AG10803 (cell line): ENCODE results near the gene HIRA.

Source experiments
- DNase-seq: peaks from one replicate; pipeline ENCODE4 v3.0.0; 2010; ENCODE audit warnings: low read depth
- H3K4me3 ChIP-seq: 2 replicates; pipeline ENCODE4 v1.5.1; 2011; ENCODE audit warnings: mild to moderate bottlenecking, low read length, control low read depth
- CTCF ChIP-seq: conservative IDR thresholded peaks from 2 replicates; pipeline ENCODE4 v1.5.1; 2011; ENCODE audit warnings: mild to moderate bottlenecking, low read length, control low read depth, inconsistent platforms

Gene HIRA

GRCh38 chr22:19406846-19407245 is 24.7 kb downstream of the HIRA start:
- TF ChIP-seq CTCF: no peak
- H3K4me3 ChIP-seq: no peak overlapping the region
- no peak for DNase-seq

DNA sequence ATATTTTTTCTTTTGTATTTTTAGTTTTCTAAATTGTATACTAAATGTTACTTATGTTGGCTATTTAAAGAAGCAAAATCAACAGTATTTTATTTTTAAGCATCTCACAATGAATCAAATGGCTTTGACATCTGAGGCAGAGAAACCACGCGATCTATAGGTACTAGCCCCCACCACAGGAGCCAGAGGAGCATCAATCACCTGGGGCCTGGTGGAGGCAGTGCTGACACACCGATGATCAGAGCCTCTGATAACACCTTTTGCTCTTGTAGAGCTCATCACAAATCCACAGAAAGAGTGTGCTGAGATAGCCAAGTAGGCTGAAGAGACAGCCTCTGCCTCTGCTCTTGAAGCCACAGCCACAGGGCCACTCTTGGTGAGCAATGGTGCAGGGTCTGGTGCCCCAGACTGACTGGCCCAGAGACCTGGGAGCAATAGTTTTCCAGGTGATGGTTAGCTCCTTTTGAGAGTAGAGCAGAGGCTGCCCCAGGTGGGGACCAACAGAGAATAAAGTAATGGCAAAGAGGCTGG is 25.2 kb downstream of the HIRA start:
- H3K4me3 ChIP-seq: no peak overlapping the region
- no peak for TF ChIP-seq CTCF
- DNase-seq: no peak

GRCh38 chr22:19405652-19406051 is 25.9 kb downstream of the HIRA start:
- no peak for TF ChIP-seq CTCF
- no peak overlapping the region for H3K4me3 ChIP-seq
- no peak for DNase-seq

- TF ChIP-seq CTCF: no peak
- no peak for DNase-seq
- no peak overlapping the region for H3K4me3 ChIP-seq
These were observed 26.4 kb downstream of the HIRA start for GRCh38 chr22:19405133-19405532.

GRCh38 chr22:19404676-19405075 is 26.9 kb downstream of the HIRA start:
- DNase-seq: no peak
- TF ChIP-seq CTCF: no peak
- H3K4me3 ChIP-seq: no peak overlapping the region

- TF ChIP-seq CTCF: no peak
- DNase-seq: no peak
- H3K4me3 ChIP-seq: no peak overlapping the region
These were observed 28.8 kb downstream of the HIRA start for GRCh38 chr22:19402642-19403191.

GRCh38 chr22:19401483-19401882 is 30.1 kb downstream of the HIRA start:
- TF ChIP-seq CTCF: no peak
- no peak for DNase-seq
- H3K4me3 ChIP-seq: no peak overlapping the region
